Subcutaneous adipose tissue (tissue), 4 donors: ENCODE data around the gene ABCD1. TPM values are rescaled to one million over a fixed set of nuclear protein-coding genes. Genes with fewer than 3 reads are reported as not detected.

Experiments
- total RNA-seq, 4 donors: library from RNA; depleted of rRNA; stranded (reverse); fragments of >200 nt; gene quantifications; one replicate each; pipeline ENCODE4 v1.1.0, GENCODE V29; 2016
- TF ChIP-seq, protein P1 (sequence below): fragments of 450-650 bp; IDR thresholded peaks from one replicate; pipeline ENCODE4 v1.5.1; 2016; ENCODE audit warnings: low read depth, mild to moderate bottlenecking, control low read depth, antibody characterized with exemption, moderate library complexity

Gene ABCD1
- total RNA-seq, 4 donors from 2014 or later = 12.4 to 83.8 (median 28.1) TPM

DNA sequence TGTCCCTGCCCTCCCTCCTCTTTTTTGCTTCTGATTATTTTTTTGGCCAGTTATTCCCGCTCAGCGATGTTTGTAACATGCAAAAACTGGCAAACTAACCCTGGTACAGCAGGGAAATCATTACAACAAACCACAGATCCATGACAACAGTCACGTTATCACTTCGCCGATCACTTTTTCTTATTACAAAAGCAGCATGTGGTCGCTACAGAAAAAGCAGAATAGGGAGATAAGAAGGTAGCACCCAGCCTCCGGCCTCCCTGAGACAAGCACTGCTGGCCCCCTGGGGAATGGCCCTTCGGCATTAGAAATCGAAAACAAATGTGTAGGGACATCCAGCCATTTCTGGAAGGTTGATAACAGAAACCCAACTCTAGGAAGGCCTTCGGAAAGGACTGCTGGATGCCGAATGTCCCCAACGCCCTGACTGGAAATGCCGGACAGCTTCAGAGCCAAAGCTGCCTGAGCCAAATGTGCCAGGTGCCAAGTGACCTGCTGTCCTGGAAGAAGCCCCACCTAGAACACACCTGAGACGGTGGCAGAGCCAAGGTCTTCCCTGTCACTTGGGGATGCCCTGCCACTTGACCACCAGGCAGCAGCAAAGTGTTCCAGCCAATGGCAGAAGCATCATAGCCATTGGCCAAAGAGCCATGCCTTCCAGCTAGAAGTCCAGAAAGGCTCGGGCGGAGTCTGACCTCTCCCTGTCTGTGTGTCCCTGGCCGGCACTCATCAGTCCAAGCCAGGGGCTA, 66.6 kb downstream of the ABCD1 start:
- TF ChIP-seq, protein P1, sequence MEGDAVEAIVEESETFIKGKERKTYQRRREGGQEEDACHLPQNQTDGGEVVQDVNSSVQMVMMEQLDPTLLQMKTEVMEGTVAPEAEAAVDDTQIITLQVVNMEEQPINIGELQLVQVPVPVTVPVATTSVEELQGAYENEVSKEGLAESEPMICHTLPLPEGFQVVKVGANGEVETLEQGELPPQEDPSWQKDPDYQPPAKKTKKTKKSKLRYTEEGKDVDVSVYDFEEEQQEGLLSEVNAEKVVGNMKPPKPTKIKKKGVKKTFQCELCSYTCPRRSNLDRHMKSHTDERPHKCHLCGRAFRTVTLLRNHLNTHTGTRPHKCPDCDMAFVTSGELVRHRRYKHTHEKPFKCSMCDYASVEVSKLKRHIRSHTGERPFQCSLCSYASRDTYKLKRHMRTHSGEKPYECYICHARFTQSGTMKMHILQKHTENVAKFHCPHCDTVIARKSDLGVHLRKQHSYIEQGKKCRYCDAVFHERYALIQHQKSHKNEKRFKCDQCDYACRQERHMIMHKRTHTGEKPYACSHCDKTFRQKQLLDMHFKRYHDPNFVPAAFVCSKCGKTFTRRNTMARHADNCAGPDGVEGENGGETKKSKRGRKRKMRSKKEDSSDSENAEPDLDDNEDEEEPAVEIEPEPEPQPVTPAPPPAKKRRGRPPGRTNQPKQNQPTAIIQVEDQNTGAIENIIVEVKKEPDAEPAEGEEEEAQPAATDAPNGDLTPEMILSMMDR = no peak

DNA sequence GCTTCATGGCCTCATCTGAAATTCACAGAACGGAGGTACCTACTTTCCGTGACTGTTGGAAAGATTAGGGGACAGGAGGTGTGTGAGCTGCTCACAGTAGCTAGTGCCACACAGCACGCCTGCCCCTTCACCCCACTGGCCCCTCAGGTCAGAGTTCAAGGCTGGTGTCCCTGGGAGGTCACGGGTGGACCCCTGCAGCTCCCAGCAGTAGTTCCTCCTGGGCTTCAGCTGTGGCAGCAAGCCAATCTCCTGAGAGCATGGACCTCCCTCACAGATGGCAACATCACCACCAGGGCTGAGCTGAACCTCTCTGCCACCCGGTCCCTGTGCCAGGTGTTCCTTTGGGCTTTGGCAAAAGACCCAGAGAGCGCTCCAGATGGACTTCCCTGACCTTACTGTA, 67.7 kb downstream of the ABCD1 start:
- TF ChIP-seq, protein P1 = no peak

DNA sequence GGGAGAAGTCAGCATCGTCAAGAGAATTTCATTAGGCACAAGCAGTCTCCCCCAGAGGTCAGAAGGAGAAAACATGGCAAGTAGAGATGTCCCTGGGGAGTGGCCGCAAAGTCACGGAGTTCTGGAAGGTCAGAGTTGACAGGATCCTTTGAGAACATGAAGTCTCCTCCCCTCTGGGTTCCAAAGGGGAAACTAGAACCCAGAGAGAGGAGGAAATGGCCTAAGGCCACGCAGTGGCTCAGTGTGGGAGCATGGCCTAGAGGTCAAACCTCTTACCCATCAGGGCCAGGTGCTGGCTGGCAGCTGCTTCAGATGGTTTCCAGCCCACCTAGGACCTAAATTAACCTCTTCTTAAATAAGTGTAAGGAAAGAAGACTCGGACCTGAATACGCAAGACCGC, 68.6 kb downstream of the ABCD1 start:
- TF ChIP-seq, protein P1 = no peak

Other genes starting within 250 kb of the ABCD1 start
- gene BGN, start 229.9 kb upstream of the ABCD1 start, total RNA-seq = 10 to 100 TPM; 13.4 to 43.0 (median 20.0) TPM
- not detected for gene ATP2B3, start 207.2 kb upstream of the ABCD1 start, total RNA-seq
- 10 to 100 TPM; 25.6 to 37.5 (median 30.6) TPM for gene CCNQ, start 125.7 kb upstream of the ABCD1 start, total RNA-seq
- gene DUSP9, start 77.7 kb upstream of the ABCD1 start, total RNA-seq = under 1 TPM in 3 of 4 donors, not detected in 1; 0.22 to 0.38 (median 0.34) TPM
- 1 to 10 TPM in 2 of 4 donors, not detected in 2; 1.8 to 2.6 TPM for gene PNCK, start 51.0 kb upstream of the ABCD1 start, total RNA-seq
- 10 to 100 TPM; 20.2 to 98.0 (median 30.6) TPM for gene SLC6A8, start 36.9 kb upstream of the ABCD1 start, total RNA-seq
- 100 to 1,000 TPM; 214 to 334 (median 269) TPM for gene BCAP31, start 469 bp upstream of the ABCD1 start, total RNA-seq
- gene PLXNB3, start 39.4 kb downstream of the ABCD1 start, total RNA-seq = 10 to 100 TPM in 3 of 4 donors, 1 to 10 TPM in 1; 8.8 to 47.3 (median 24.5) TPM
- gene SRPK3, start 56.2 kb downstream of the ABCD1 start, total RNA-seq = 1 to 10 TPM in 3 of 4 donors, under 1 TPM in 1; 0.49 to 2.1 (median 1.5) TPM
- gene IDH3G, start 69.5 kb downstream of the ABCD1 start, total RNA-seq = 10 to 100 TPM; 40.9 to 70.0 (median 69.5) TPM
- 100 to 1,000 TPM in 3 of 4 donors, 10 to 100 TPM in 1; 75.4 to 172 (median 140) TPM for gene SSR4, start 69.8 kb downstream of the ABCD1 start, total RNA-seq
- gene PDZD4, start 105.7 kb downstream of the ABCD1 start, total RNA-seq = 1 to 10 TPM in 1 of 4 donors, under 1 TPM in 3; 0.65 to 1.3 (median 0.80) TPM
- gene L1CAM, start 161.3 kb downstream of the ABCD1 start, total RNA-seq = 1 to 10 TPM in 2 of 4 donors, under 1 TPM in 2; 0.68 to 1.5 (median 0.95) TPM
- 10 to 100 TPM in 1 of 4 donors, 1 to 10 TPM in 3; 3.4 to 13.9 (median 5.7) TPM for gene AVPR2, start 179.8 kb downstream of the ABCD1 start, total RNA-seq
- gene ARHGAP4, start 201.4 kb downstream of the ABCD1 start, total RNA-seq = 10 to 100 TPM in 3 of 4 donors, 1 to 10 TPM in 1; 8.5 to 37.4 (median 28.2) TPM
- 10 to 100 TPM; 69.4 to 87.8 (median 76.5) TPM for gene NAA10, start 210.2 kb downstream of the ABCD1 start, total RNA-seq
- 10 to 100 TPM; 14.0 to 43.4 (median 29.5) TPM for gene RENBP, start 219.8 kb downstream of the ABCD1 start, total RNA-seq
- gene HCFC1, start 247.0 kb downstream of the ABCD1 start, total RNA-seq = 10 to 100 TPM; 17.7 to 33.9 (median 21.2) TPM
- gene TMEM187, start 247.9 kb downstream of the ABCD1 start, total RNA-seq = 1 to 10 TPM; 2.0 to 10.0 (median 6.1) TPM